Activated naive CD8-positive, alpha-beta T cell treated with anti-CD3 and anti-CD28 coated beads, Interleukin-2, amount 50 U/mL, for 24 hours (primary cell): ENCODE data around the gene PCDHA1.
"Not testable (repeated sequence)": the region's sequence is repeated elsewhere in the genome, so short reads cannot be mapped to it uniquely, and the experiment has no call there.

Source experiments
- ATAC-seq: fragments of 150-1000 bp; cut with Tn5 transposase; one replicate; pipeline ENCODE4 v1.10.0; 2021
- DNase-seq: peaks from one replicate; pipeline ENCODE4 v3.0.0; 2021
- H3K27ac Mint-ChIP-seq: one replicate; pipeline ENCODE4 v1.8.0; 2021; ENCODE audit warnings: mild to moderate bottlenecking, mixed read lengths
- H3K27me3 Mint-ChIP-seq: one replicate; pipeline ENCODE4 v1.8.0; 2021; ENCODE audit warnings: mixed read lengths
- H3K36me3 Mint-ChIP-seq: one replicate; pipeline ENCODE4 v1.8.0; 2021; ENCODE audit warnings: low read depth, mixed read lengths
- H3K4me1 Mint-ChIP-seq: one replicate; pipeline ENCODE4 v1.8.0; 2021; ENCODE audit warnings: mixed read lengths
- H3K4me3 Mint-ChIP-seq: one replicate; pipeline ENCODE4 v1.8.0; 2021; ENCODE audit warnings: mild to moderate bottlenecking, moderate library complexity, mixed read lengths
- H3K9me3 Mint-ChIP-seq: one replicate; pipeline ENCODE4 v1.8.0; 2021; ENCODE audit warnings: mixed read lengths

Gene PCDHA1

GRCh38 chr5:140857177-140857986 is 71.4 kb downstream of the PCDHA1 start:
- H3K4me1 Mint-ChIP-seq = no peaks in the 10 kb centered on the region
- H3K4me3 Mint-ChIP-seq = no peak overlapping the region
- H3K27ac Mint-ChIP-seq = no peak overlapping the region
- H3K27me3 Mint-ChIP-seq = peaks cover 5% of the 10 kb centered on the region
- no peak for ATAC-seq
- peaks cover 10% of the 10 kb centered on the region for H3K9me3 Mint-ChIP-seq
- peaks cover 2% of the 10 kb centered on the region for H3K36me3 Mint-ChIP-seq
- DNase-seq = no peak

- ATAC-seq = no peak
- H3K27me3 Mint-ChIP-seq = peaks cover 5% of the 10 kb centered on the region
- H3K36me3 Mint-ChIP-seq = peaks cover 2% of the 10 kb centered on the region
- H3K4me1 Mint-ChIP-seq = no peaks in the 10 kb centered on the region
- no peak overlapping the region for H3K27ac Mint-ChIP-seq
- no peak for DNase-seq
- peaks cover 10% of the 10 kb centered on the region for H3K9me3 Mint-ChIP-seq
- H3K4me3 Mint-ChIP-seq = no peak overlapping the region
These were observed 72.0 kb downstream of the PCDHA1 start for GRCh38 chr5:140857987-140858240.

GRCh38 chr5:140862441-140863295 is 76.7 kb downstream of the PCDHA1 start:
- ATAC-seq (no peak), DNase-seq (no peak)
- Mint-ChIP-seq H3K27ac (no peak overlapping the region), H3K4me1 (no peaks in the 10 kb centered on the region), H3K27me3 (peaks cover 9% of the 10 kb centered on the region), H3K4me3 (no peak overlapping the region), H3K9me3 (peaks cover 4% of the 10 kb centered on the region), H3K36me3 (peaks cover 2% of the 10 kb centered on the region)

- Mint-ChIP-seq H3K27ac (no peak within 1 kb of the TSS), H3K27me3 (peaks cover 24% of the 10 kb centered on the region), H3K36me3 (peaks cover 9% of the 10 kb centered on the region), H3K9me3 (peaks cover 13% of the 10 kb centered on the region), H3K4me1 (no peaks in the 10 kb centered on the region), H3K4me3 (no peak within 1 kb of the TSS)
- ATAC-seq = no peak
- DNase-seq = no peak
These were observed 83.0 kb downstream of the PCDHA1 start, which contains the start of gene PCDHA11 for GRCh38 chr5:140868721-140869554. Gene PCDHA11 (plus strand): TSS chr5:140868957. CDS start chr5:140869104, 147 bp downstream.

GRCh38 chr5:140869555-140869886 is 83.6 kb downstream of the PCDHA1 start:
- no peak for DNase-seq
- ATAC-seq = no peak
- Mint-ChIP-seq H3K9me3 (peaks cover 18% of the 10 kb centered on the region), H3K36me3 (peaks cover 9% of the 10 kb centered on the region), H3K27ac (no peak overlapping the region), H3K27me3 (peaks cover 30% of the 10 kb centered on the region), H3K4me1 (no peaks in the 10 kb centered on the region), H3K4me3 (no peak overlapping the region)

- no peak overlapping the region for H3K27ac Mint-ChIP-seq
- ATAC-seq = no peak
These were observed 84.6 kb downstream of the PCDHA1 start for GRCh38 chr5:140870221-140871201.

GRCh38 chr5:140875085-140876065 is 89.4 kb downstream of the PCDHA1 start, which contains the start of gene PCDHA12:
Gene PCDHA12 (plus strand): TSS chr5:140875308. CDS start chr5:140875473, 165 bp downstream.
- peaks cover 15% of the 10 kb centered on the region for H3K36me3 Mint-ChIP-seq
- ATAC-seq (no peak), DNase-seq (no peak)
- no peak within 1 kb of the TSS for H3K27ac Mint-ChIP-seq
- H3K4me1 Mint-ChIP-seq = no peaks in the 10 kb centered on the region
- peaks cover 42% of the 10 kb centered on the region for H3K27me3 Mint-ChIP-seq
- peaks cover 31% of the 10 kb centered on the region for H3K9me3 Mint-ChIP-seq
- H3K4me3 Mint-ChIP-seq = no peak within 1 kb of the TSS

More at GRCh38 chr5:140870221-140871201, 84.6 kb downstream of the PCDHA1 start:
- Mint-ChIP-seq H3K4me3 (no peak overlapping the region), H3K9me3 (peaks cover 24% of the 10 kb centered on the region), H3K36me3 (peaks cover 13% of the 10 kb centered on the region), H3K27me3 (peaks cover 39% of the 10 kb centered on the region), H3K4me1 (no peaks in the 10 kb centered on the region)
- no peak for DNase-seq

- H3K4me1 Mint-ChIP-seq, ATAC-seq, DNase-seq, H3K4me3 Mint-ChIP-seq, H3K27ac Mint-ChIP-seq: not testable (repeated sequence)
- Mint-ChIP-seq H3K9me3 (peaks cover 40% of the 10 kb centered on the region), H3K27me3 (peaks cover 49% of the 10 kb centered on the region), H3K36me3 (peaks cover 16% of the 10 kb centered on the region)
These were observed 90.8 kb downstream of the PCDHA1 start for GRCh38 chr5:140876541-140877261.

GRCh38 chr5:140877262-140877581 is 91.3 kb downstream of the PCDHA1 start:
- peaks cover 16% of the 10 kb centered on the region for H3K36me3 Mint-ChIP-seq
- H3K27ac Mint-ChIP-seq = no peak overlapping the region
- ATAC-seq = no peak
- H3K27me3 Mint-ChIP-seq = peaks cover 47% of the 10 kb centered on the region
- H3K4me1 Mint-ChIP-seq = no peaks in the 10 kb centered on the region
- no peak for DNase-seq
- peaks cover 38% of the 10 kb centered on the region for H3K9me3 Mint-ChIP-seq
- no peak overlapping the region for H3K4me3 Mint-ChIP-seq

- ATAC-seq (no peak), DNase-seq (no peak)
- H3K4me1 Mint-ChIP-seq = no peaks in the 10 kb centered on the region
- no peak within 1 kb of the TSS for H3K4me3 Mint-ChIP-seq
- peaks cover 17% of the 10 kb centered on the region for H3K36me3 Mint-ChIP-seq
- peaks cover 28% of the 10 kb centered on the region for H3K27me3 Mint-ChIP-seq
- no peak within 1 kb of the TSS for H3K27ac Mint-ChIP-seq
- H3K9me3 Mint-ChIP-seq = peaks cover 35% of the 10 kb centered on the region
These were observed 96.1 kb downstream of the PCDHA1 start, which contains the start of gene PCDHA13 for GRCh38 chr5:140881889-140882590. Gene PCDHA13 (plus strand): TSS chr5:140882124. CDS start chr5:140882269, 145 bp downstream.

- H3K4me1 Mint-ChIP-seq = no peaks in the 10 kb centered on the region
- peaks cover 17% of the 10 kb centered on the region for H3K36me3 Mint-ChIP-seq
- H3K27ac Mint-ChIP-seq = no peak overlapping the region
- ATAC-seq = no peak
- H3K27me3 Mint-ChIP-seq = peaks cover 30% of the 10 kb centered on the region
- no peak for DNase-seq
- H3K9me3 Mint-ChIP-seq = peaks cover 38% of the 10 kb centered on the region
- no peak overlapping the region for H3K4me3 Mint-ChIP-seq
These were observed 96.6 kb downstream of the PCDHA1 start for GRCh38 chr5:140882591-140882899.

GRCh38 chr5:140883373-140883772 is 97.4 kb downstream of the PCDHA1 start:
- Mint-ChIP-seq H3K36me3 (peaks cover 15% of the 10 kb centered on the region), H3K27ac (no peak overlapping the region), H3K4me3 (no peak overlapping the region), H3K9me3 (peaks cover 39% of the 10 kb centered on the region), H3K27me3 (peaks cover 25% of the 10 kb centered on the region), H3K4me1 (no peaks in the 10 kb centered on the region)
- no peak for DNase-seq
- no peak for ATAC-seq
